ENCODE measurements around the gene PLOD1.

PLOD1 gene

DNA sequence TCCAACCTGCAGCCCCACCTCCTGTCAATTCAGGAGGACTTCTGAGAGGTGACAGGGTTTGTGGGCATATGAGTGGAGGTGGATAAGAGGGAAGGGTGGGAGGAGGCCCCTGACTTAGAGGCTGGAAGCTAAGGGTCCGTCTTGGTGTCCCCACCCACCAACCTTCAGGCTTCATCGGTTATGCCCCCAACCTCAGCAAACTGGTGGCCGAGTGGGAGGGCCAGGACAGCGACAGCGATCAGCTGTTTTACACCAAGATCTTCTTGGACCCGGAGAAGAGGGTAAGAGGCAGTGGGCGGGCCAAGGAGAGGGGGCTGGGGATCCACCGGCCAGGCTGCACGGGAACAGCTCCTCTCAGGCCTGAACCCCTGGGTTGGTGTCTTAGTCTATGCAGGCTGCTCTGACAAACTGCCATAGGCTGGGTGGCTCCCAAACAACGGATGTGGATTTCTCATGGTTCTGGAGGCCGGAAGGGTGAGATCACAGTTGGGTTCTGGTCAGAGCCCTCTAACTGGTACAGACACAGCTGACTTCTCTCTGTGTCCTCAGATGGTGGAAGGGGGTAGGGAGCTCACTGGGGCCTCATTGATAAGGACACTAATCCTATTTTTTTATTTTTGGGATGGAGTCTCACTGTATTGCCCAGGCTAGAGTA lies 18.1 kb downstream of the PLOD1 start:
- TF ChIP-seq, protein P1, sequence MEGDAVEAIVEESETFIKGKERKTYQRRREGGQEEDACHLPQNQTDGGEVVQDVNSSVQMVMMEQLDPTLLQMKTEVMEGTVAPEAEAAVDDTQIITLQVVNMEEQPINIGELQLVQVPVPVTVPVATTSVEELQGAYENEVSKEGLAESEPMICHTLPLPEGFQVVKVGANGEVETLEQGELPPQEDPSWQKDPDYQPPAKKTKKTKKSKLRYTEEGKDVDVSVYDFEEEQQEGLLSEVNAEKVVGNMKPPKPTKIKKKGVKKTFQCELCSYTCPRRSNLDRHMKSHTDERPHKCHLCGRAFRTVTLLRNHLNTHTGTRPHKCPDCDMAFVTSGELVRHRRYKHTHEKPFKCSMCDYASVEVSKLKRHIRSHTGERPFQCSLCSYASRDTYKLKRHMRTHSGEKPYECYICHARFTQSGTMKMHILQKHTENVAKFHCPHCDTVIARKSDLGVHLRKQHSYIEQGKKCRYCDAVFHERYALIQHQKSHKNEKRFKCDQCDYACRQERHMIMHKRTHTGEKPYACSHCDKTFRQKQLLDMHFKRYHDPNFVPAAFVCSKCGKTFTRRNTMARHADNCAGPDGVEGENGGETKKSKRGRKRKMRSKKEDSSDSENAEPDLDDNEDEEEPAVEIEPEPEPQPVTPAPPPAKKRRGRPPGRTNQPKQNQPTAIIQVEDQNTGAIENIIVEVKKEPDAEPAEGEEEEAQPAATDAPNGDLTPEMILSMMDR (conservative IDR thresholded peaks at IDR 0.05; ENCODE audit: low read depth, low read length), result no peak
- DNase-seq (ENCODE audit: low read depth), result no peak
- H3K4me3 ChIP-seq (ENCODE audit: low read depth, low read length), result no peak overlapping the region

DNA sequence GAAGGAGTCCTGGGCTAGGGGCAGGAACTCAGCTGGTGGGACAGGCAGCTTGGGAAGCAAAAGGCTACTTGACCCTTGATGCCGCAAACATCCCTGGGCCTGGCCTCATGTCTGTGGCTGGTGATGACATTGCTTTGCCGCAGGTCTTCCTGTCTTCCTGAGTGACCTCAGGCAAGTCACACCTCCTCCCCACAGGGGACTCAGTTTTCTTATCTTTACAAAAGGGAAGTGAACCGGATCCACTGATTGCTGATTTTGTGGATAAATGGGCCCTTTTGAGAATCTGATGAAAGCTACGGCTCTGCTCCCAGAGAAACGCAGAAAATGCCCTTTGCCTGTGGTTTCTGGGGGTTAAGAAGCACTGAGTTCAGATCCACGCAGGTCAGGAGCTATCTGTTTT lies 20.7 kb downstream of the PLOD1 start:
- DNase-seq (ENCODE audit: low read depth), result no peak
- TF ChIP-seq, protein P1 (conservative IDR thresholded peaks at IDR 0.05; ENCODE audit: low read depth, low read length), result no peak

DNA sequence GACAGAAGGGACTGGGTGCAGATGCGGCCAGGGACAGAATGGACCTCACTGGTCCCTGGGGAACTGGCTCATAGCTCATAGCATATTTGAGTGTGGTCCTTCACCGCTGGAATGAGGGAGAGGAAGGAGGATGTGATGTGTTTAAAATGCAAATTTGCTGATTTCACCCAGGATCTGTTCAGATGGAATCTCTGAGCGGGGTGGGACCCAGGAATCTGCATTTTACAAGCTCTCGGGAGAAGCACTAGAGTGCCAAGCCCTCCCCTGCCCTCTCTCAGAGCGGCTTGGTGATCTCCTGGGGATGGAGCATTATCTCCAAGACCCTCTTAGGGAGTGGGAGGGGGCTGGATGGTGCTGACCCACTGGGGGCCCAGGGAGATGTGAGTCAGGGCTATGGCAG lies 22.9 kb downstream of the PLOD1 start:
- TF ChIP-seq, protein P1 (conservative IDR thresholded peaks at IDR 0.05; ENCODE audit: low read depth, low read length), result no peak
- H3K4me3 ChIP-seq (ENCODE audit: low read depth, low read length), result no peak overlapping the region
- no peak for DNase-seq (ENCODE audit: low read depth)

More for the DNA sequence above, 20.7 kb downstream of the PLOD1 start:
- no peak overlapping the region for H3K4me3 ChIP-seq (ENCODE audit: low read depth, low read length)

DNA sequence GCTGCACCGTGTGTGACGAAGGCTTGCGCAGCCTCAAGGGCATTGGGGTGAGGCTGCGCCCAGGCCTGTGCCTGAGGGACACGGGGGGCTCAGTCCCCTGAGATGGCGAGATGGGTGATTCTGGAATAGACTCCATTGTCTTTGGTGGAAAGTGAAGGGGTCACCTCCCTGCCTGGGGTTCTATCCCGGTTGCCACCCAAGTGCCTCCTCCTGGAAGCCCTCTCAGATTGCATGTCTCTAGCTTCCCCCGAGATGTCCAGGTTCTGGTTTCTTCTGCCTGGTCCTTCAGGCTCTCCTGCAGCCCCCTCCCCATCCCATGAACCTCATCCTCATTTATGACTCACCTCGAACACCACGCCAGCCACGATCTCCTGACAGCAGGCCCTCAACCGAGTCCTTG lies 23.4 kb downstream of the PLOD1 start:
- no peak overlapping the region for H3K4me3 ChIP-seq (ENCODE audit: low read depth, low read length)
- TF ChIP-seq, protein P1 (conservative IDR thresholded peaks at IDR 0.05; ENCODE audit: low read depth, low read length), result no peak
- no peak for DNase-seq (ENCODE audit: low read depth)

DNA sequence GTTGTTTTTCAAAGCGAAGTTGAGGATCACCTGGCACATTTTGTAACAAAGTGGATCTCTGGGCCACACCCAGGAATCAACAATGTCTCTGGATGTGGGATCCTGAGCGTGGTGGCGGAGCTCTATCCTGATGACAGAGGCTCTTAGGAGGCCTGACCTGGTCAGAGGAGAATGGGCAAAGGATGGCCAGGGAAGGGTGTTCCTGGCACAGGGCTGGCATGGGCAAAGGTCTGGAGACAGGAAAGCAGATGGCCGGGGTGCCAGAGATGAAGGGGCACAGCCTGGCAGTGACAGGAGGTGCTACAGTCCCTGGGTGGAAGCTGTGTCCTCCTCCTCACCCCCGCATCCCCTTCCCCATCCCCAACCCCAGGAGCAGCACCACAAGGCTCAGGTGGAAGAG lies 25.8 kb downstream of the PLOD1 start:
- H3K4me3 ChIP-seq (ENCODE audit: low read depth, low read length), result no peak overlapping the region
- no peak for DNase-seq (ENCODE audit: low read depth)

DNA sequence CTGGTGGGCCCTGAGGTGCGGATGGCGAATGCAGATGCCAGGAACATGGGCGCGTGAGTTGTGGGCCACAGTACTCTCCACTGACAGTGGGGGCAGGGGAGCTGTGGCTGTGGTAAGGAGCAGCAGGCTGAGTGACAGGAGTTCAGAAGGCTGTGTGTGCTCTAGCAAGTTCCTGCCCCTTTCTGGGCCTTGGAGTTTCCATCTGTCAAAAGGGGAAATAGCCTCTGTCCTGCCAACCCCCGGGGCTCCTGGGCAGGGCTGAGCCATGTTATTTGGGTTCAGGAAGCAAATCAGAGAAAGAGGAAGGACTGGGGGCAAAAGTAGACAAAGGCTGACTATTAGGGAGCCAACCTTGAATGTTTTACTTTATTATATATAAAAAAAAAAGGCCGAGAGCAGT lies 26.2 kb downstream of the PLOD1 start:
- DNase-seq (ENCODE audit: low read depth), result no peak
- TF ChIP-seq, protein P1 (conservative IDR thresholded peaks at IDR 0.05; ENCODE audit: low read depth, low read length), result no peak

More for the DNA sequence above, 25.8 kb downstream of the PLOD1 start:
- TF ChIP-seq, protein P1 (conservative IDR thresholded peaks at IDR 0.05; ENCODE audit: low read depth, low read length), result no peak

DNA sequence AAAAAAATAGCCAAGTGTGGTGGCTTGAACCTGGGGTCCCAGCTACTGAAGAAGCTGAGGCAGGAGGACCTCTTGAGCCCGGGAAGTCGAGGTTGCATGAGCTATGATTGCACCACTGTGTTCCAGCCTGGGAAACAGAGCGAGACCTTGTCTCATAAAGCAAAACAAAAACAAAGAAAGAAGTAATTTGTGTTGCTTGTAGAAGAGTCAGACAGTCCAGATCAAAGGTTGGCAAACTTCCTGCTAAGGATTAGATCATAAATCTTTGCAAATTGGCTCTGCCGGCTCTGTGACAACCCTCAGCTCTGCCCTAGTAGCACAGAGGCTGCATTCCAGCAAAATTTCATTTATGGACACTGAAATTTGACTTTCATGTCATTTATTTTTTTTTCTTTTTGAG lies 26.7 kb downstream of the PLOD1 start:
- no peak overlapping the region for H3K4me3 ChIP-seq (ENCODE audit: low read depth, low read length)
- TF ChIP-seq, protein P1 (conservative IDR thresholded peaks at IDR 0.05; ENCODE audit: low read depth, low read length), result no peak
- DNase-seq (ENCODE audit: low read depth), result peak; percentile 81

More for the DNA sequence above, 26.2 kb downstream of the PLOD1 start:
- H3K4me3 ChIP-seq (ENCODE audit: low read depth, low read length), result no peak overlapping the region

All from choroid plexus epithelial cell (primary cell).